Endothelial cell of hepatic sinusoid (primary cell): ENCODE measurements around the gene NDFIP2.

Experiments used
- in situ Hi-C: cut with HindIII; loops from 2 replicates; pipeline ENCODE4 v1.10.0; 2017; ENCODE audit warnings: low sequenced_read_pairs

Gene NDFIP2

DNA sequence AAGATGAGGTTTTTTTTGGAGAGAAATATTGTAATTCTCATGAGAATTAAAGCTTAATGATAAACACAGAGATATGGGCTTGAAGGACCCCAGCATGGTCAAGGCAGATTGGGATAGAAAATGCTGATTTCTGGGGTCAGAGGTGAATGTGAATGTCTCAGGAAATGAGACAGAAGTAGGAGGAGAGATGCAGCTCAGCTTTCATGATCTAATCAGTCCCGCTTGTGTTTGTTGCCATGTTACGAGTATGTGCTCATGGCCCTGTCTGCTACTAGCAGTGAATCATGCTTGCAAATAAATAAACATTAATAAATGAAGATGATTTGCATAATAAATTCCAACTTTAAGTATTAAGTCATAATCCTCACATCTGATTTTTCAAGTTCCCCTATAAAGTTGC lies 23.0 kb upstream of the NDFIP2 start:
- in situ Hi-C loops = no loop called here

DNA sequence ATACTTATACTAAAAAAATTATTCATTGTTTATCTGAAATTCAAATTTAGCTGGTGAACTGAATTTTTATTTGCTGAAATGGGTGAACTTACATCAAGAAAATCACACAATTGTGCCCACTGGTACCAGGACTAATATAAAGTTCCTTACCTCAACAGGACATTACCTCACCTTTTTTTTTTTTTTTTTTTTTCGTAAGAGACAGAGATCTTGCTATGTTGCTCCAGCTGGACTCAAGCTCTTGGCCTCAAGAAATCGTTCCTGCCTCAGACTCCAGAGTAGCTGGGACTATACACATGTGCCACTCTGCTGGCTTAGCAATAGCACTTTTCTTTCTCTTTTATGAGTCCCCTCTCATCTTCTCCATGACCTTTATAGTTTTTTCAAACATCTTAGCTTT lies 22.5 kb upstream of the NDFIP2 start:
- in situ Hi-C loops = no loop called here

DNA sequence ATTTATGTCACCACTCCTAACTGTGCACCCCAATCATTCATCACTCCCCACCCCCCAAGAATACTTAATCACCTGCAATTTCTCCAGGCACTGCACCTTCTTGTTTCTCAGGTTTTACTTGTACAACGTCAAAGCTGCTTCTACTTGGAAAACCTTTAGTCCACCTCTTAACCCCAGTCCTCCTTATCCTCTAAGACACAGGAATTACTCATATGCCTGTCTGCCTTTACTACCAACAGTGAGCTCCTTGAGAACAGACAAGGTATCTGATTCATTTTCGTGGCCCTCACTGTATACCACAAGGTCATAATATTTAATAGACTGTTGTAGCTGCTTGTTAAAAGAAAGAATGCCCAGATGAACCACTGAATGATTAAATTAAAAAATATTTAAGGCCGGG lies 21.0 kb upstream of the NDFIP2 start:
- in situ Hi-C loops = no loop called here

DNA sequence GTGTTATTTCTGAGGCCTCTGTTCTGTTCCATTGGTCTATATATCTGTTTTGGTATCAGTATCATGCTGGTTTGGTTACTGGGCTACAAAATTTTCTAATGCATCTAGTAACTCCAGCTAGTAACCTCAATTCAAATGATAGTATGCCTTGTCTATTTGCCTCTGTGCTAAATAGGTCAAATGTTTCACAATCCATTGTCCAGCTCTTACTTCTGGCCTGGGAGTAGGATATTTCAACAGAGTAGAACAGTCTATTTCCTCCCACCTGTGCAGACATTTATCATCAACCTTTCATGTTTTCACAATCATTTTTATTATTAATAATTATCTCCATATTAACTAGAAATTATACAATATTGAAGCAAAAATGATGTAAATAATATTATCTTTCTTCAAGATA lies 18.1 kb upstream of the NDFIP2 start:
- in situ Hi-C loops = no loop called here

DNA sequence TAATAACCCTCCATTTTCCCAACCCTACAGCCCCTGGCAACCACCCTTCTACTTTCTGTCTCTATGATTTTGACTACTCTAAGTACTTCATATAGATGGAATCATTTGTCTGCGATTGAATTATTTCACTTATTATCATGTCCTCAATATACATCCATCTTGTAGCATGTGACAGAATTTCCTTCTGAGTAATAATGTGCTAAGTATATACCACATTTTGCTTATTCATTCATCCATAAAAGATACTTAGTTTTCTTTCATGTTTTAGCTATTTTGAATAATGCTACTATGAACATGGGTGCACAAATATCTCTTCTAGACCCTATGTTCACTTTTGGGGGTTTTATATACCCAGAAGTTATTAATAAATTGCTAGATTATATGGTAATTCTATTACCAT lies 17.4 kb upstream of the NDFIP2 start:
- in situ Hi-C loops = no loop called here

DNA sequence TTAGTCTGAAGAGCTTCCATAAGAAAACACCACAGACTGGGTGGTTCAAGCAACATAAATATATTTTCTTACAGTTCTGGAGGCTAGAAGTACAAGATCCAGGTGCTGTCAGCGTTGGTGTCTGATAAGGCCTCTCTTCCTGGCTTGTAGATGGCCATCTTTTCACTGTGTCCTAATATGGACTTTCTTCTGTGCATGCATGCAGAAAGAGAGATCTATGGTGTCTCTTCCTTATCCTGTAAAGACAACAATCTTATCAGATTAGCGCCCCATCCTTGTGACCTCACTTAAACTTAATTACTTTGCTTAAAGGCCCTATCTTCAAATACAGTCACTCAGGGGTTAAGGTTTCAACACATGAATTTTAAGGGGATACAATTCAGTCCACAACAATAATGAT lies 14.1 kb upstream of the NDFIP2 start:
- in situ Hi-C loops = no loop called here

DNA sequence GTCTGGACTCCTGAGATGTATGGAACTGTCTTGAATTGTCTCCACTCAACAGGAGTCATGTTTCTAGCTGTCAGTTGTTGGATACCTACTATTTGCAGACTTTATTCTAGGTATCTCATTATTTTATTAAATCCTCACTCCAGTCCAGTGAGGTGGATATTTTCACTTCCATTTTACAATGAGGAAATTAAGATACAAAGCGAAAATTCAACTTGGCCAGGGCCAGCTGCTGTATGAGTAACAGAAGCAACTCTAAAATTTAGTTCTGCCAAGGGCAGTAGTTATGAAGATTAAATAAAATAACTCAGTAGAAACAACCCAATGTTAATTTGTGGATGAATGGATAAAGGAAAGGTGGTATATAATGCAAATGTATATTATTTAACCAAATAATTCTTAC lies 12.6 kb upstream of the NDFIP2 start:
- in situ Hi-C loops = no loop called here

DNA sequence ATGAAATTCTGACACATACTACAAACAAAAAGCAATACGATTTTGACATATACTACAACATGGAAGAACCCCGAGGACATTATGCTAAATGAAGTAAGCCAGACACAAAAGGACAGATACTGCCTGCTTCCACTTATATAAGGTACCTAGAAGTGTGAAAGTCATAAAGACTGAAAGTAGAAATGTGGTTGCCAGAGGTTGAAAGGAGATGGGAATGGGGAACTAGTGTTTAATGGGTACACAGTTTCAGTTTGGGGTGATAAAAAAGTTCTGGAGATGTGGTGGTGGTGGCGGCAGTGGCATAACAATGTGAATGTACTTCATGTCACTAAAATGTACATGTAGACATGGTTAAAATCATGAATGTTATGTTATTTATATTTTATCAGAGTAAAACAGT lies 12.1 kb upstream of the NDFIP2 start:
- in situ Hi-C loops = no loop called here

DNA sequence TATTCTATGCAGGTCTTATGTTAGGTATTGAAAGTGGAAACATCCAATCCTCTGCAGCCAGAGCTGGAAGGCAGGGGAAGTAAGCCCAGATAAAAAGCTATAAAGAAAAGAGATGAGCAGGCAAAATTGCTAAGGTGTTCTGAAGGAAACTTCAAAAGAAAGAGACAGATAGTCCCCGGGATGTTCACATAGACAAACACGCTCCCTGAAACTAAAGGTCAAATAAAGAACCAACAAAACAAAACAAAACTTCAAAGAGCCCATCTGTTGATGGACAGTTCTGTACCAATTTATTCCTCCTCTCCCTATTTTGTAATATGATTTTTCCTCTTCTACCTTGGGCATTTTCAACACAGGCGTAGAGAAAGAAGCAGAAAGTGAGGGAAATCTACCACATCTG lies 11.3 kb upstream of the NDFIP2 start:
- in situ Hi-C loops = no loop called here

DNA sequence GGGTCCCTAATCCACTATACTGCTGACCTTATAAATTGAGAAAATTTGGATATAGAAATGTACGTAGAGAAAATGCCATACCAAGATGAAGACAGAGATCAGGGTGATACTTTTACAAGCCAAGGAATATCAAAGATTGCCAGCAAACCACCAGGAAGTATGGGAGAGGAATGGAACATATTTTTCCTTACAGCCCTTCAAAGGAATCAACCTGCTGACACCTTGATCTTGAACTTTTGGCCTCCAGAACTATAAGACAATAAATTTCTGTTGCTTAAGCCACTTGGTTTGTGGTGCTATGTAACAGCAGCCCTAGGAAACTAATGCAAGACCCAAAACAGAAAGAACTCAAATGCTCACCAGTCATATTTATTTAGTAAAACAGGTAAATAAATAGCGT lies 10.3 kb upstream of the NDFIP2 start:
- in situ Hi-C loops = no loop called here

DNA sequence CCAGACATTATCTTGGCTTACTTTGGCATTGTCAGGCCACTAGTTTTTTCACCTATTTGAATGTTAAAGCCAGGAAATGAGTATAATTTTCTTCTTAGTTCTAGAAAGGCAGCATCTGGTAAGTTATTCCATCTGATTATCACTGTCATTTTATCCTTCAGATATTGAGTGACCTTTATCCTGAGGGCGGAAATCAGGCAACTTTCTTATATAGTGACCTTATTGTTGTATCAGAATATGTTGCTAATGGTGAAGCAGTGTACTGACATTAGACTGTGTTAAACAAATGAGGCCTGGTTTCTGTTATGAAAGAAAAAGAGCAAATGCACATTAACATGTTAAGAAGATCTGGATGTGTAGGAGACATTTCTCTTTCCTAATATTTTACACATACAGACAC lies 5.4 kb upstream of the NDFIP2 start:
- in situ Hi-C loops = no loop called here

DNA sequence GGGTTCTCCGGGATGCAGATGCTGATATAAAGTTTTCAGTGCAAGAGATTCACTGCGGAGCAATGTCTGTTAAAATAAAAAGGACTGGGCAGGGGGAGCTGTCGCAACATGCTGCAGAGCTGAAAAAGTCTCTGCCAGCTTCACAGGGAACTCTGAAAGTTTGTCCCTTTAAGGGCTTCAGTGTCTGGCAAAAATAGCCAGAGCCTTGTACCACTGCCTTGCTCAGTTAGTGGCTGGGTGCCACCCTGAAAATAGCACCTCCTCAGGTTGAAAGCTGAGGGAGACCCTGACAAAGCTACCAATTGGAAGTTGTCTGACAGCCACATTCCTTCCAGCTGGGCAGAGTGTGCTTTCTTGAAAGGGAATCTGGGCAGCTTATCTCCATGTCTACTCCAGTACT lies 3.0 kb upstream of the NDFIP2 start:
- in situ Hi-C loops = no loop called here

DNA sequence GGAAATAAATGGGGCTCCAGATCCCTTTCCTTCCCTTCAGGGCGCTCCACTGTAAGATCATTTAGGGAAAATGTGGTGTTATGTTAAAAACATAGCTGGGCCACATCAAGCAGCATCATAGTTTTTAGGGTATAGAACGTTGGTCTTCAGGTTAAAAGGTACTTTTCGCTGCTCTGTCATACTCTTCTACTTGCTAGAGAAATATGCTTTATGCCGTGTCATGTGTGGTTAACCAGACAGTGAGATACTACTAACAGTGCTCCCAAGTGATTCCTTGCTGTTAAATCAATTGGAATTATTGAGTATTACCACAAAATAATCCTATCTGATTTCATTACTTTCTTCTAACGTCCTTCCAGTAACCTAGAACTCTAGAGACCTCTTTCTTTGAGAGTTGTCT lies 1.1 kb upstream of the NDFIP2 start:
- in situ Hi-C loops = no loop called here

DNA sequence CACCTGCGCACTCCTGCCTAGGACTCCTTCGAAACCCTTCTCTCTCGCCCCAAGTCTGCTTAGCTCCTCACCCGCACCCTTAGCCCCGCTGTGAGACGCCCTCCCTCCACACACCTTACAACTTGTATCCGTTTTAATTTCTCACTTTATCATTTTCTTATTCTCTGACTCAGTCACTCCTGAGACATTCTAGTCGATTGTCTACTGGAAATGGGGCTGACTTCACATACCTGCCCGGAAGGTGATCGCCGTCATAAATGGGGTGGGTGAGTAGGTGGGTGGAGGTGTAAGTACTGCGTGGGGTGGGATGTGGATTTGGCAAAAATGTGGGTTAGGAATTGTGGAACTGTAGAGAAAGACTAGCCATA lies 714 bp downstream of the NDFIP2 start:
- in situ Hi-C loops = no loop called here

DNA sequence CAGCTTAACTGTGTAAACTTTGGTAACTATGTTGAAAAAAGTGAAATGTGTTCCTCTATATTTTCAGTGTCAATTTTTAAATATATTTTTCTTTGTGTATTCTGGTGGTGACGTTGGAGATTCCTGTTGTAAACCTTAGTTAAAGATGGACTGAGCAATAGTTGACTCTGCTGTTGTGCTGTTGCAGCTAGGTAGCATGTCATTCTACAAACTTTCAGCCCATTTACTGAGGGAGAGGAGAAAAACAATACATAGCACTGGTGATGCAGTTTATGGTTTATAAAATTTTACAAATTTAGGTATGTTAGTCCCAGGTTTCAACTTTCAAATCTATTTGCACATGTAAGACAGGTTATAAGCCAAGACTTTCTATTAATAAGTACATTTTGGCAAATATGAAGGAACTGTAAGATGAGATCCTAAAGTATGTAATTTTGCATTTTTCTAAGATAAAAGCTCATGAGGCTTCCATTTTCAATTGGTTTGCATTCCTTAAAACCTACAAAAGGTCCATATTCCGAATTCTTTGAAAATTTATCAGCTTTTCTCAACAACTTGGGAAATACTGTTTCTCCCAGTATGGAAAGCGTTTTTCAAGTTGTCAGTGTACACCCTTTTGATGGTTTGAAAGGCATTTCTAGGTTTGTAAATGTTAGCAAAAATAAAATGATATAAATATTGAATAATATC lies 1.5 kb downstream of the NDFIP2 start:
- in situ Hi-C loops = no loop called here

DNA sequence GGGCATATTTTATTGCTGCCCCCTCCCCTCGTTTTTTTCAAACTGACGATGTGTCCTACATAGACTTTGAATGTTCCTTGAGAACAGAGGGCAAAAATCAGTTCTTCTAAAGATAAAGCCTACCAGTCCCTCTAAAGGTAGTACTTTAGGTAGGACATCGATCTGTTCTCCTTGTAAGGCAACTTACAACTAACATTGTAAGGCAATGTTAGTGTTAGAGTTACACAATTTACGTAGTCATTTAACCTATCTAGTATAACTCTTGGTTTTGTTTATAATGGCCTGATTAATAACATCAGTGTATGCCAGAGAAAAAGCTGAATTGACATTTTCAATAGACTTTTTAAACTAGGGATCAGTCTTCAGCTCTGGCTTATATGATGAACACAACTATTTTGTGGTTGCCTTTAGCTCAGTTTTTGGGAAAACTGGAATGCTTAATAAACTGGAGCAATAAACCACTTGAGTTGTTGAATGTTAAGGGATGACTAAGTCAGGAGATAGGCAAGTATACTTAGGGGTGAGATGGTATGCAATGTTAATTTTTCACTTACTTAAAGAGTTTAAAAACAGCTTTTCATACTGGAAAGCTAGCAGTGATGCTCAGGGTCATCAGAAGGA lies 2.2 kb downstream of the NDFIP2 start:
- in situ Hi-C loops = no loop called here

DNA sequence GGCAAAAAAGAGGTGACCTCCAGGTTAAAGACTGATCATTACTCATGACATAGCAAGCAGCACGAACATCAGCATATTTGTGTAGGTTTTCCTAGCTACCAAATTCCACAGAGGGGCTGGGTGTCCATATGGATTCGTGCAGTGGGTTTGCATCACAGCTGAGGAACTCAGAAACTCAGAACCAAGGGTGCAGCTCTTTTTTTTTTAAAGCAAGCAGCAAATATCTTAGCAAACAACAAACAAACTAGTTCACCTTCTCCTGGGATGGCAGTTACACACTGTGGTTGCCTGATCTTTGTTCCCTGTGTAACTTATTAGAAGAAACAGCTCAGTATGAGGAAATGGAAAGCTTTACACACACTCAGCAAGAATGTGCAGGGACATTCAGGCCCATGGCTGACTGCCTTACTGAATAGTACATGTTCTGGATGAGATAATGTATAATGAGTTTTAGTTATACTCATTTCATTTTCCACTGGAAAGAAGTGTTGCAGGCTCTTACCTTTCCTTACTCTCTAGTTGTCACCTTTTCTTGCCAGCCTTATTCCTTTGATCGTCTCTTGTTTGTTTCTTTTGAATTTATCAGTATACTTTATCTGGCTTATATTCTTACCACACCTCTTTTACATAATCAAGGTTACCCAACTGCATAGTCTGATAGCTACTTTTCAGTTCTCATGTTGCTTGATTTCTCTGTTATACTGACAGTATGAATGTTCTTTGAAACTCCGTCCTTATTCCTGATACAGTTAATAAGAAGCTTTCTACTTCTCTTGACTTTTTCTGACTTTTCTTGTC lies 4.3 kb downstream of the NDFIP2 start:
- in situ Hi-C loops = no loop called here

DNA sequence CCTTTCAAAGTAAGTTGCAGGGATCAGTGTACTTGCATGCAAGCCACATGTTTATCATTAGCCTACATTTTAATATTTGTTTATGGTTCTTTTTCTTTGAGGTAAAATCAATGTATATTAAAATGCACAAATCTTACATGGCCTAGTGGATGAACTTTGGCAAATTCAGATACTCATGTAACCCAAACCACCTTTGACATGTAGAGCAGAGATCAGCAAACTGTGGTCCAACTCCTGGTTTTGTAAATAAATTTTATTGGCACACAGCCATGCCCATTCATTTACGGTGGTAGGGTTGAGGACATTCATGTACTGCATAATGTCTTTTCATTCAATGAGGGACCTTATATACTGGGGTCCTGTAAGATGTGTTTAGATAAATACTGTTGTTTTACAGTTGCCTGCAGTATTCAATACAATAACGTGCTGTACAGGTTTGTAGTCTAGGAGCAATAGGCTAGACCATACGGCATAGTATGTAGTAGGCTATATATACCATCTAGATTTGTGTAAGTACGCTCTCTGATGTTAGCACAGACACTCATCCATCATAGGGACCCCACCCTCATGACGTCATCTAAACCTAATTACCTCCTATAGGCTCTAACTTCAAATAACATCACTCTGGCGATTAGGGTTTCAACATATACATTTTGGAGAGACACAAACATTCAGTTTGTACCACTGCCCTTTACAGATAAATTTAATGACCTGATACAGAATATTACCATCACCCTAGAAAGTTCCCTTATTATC lies 5.7 kb downstream of the NDFIP2 start:
- in situ Hi-C loops = no loop called here

DNA sequence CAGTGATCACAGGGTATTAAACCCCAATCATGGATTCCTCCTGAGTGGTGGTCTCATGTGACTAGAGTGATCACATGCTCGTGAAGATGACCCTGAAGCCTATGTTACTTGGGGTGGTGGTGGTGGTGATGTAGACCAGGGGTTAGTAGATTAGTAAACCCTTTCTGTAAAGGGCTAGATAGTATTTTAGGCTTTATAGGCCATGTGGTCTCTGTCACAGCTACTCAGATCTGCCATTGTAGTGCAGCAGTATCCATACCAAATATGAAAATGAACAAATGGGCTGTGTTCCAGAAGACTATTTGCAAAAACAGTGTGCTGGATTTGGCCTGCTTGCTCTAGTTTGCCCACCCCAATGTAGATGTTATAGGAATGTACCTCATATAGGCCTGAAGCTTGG lies 9.4 kb downstream of the NDFIP2 start:
- in situ Hi-C loops = no loop called here

DNA sequence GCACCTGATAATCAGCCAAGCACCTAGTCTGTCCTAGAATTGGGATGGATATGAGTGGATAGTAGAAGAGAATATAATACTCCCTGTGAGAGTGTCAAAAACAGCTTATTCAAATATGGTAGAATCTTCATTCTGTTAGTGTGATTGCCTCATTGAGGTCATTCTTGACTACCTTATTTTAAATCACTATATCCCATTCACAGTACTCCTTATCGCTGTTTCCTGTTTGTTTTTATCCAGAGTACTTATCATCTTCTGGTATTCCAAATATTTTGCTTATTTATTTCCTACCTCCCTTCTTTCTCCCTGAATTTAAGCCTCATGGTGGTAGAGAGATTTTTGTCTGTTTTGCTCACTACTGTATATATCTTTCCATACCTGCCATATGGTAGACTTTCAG lies 9.9 kb downstream of the NDFIP2 start:
- in situ Hi-C loops = no loop called here

DNA sequence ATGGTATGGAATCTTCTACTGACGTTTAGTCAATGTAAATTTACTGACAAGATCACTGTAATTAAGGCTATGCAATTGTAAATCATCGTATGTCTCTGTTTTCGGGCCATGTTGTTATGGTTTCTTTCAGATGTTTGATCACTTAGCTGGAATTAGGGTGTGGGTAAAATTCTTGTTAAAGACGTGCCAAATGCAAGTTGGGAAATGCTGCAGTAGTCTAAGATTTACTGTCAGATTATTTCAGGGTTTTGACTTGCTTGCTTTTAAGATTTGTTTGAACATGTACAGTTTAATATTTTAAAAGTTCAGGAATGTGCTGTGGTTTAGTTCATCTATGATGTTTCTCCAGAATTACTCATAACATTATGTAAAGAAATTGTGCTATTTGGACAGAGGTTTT lies 10.8 kb downstream of the NDFIP2 start:
- in situ Hi-C loops = no loop called here
